ENCODE results near the gene POLR3G.
A peak's percentile ranks its signal among the peaks of the same experiment; 100 is the strongest.

POLR3G gene, protein sequence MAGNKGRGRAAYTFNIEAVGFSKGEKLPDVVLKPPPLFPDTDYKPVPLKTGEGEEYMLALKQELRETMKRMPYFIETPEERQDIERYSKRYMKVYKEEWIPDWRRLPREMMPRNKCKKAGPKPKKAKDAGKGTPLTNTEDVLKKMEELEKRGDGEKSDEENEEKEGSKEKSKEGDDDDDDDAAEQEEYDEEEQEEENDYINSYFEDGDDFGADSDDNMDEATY

GRCh38 chr5:90474235-90475107, at the start of gene POLR3G, which contains the start of gene MBLAC2:
Gene POLR3G (plus strand): TSS chr5:90474864. CDS start chr5:90485568, 10,704 bp downstream.
Gene MBLAC2 (minus strand): TSS chr5:90474771. CDS start chr5:90474292, 479 bp downstream.
- DNase-seq, result peak; percentile 67

- no peak for DNase-seq
These were observed 40.4 kb upstream of the POLR3G start for GRCh38 chr5:90434116-90434714.

- DNase-seq, result no peak
These were observed 37.0 kb upstream of the POLR3G start for GRCh38 chr5:90437663-90438062.

DNA sequence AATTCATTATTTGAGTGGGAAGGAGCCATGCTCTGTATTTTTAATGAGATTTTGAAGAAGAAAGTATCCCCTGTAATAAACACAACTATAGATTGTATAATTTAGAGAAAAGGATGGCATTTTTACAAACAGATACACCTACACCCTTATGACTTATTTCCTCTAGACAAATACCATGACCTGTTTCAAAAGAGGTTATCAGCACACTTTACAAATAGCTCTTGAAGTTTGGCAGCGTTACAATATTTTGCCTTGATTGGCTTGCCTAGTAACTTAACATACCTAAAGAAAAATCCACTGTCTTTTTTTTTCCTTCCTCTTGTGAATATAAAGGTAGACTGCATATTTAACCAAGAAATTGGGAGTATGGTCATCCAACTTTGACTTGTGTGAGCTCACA, 36.6 kb upstream of the POLR3G start:
- DNase-seq, result no peak

- DNase-seq, result no peak
These were observed 34.0 kb upstream of the POLR3G start for GRCh38 chr5:90440644-90441043.

DNA sequence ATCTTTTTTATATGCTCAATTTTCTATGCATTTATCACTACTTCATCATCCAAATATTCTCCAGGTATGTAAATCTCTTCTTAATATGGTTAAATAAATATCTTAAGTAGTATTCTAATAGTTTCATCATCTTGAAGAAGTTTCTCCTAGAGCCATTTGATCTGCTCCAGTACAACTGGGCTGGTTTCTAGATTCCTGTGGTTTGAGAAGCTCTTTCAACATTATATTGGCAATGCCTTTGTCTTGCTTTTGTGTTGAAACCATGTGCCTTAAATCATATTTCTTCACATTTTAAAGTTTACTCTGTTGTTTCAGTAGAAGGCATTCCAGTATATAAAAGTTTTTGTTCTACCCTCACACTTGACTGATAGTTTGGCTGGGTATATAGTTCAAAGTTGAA, 27.7 kb upstream of the POLR3G start:
- no peak for DNase-seq

- DNase-seq, result no peak
These were observed 13.4 kb upstream of the POLR3G start for GRCh38 chr5:90461288-90461687.

DNA sequence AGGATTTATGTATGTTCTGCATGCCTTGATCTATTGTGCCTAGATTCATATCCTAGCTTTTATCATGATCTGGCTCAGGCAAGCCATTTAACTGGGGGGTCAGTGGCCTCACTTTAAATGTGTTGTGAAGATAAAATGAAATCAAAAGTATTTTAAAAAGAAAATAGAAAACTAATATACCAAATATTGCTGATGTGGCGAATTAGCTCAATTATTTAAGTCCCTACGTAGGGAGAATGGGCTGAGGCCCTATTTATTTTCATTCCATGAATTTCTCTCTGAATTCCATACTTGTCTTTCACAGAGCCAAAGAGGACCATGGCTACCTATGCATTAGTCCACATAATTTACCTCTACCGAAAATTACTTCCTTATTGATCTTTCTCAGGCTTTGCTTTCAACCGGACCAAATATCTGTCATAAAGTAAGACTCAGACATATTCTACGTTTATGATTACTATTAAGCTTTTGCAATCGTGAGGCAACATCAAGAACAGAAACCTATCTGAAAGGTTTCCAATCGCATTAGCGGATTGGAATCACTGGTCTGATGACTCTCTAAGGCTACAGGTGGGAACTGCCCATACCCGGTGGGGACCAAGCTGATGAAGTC, 1.8 kb upstream of the POLR3G start:
- DNase-seq, result no peak

DNA sequence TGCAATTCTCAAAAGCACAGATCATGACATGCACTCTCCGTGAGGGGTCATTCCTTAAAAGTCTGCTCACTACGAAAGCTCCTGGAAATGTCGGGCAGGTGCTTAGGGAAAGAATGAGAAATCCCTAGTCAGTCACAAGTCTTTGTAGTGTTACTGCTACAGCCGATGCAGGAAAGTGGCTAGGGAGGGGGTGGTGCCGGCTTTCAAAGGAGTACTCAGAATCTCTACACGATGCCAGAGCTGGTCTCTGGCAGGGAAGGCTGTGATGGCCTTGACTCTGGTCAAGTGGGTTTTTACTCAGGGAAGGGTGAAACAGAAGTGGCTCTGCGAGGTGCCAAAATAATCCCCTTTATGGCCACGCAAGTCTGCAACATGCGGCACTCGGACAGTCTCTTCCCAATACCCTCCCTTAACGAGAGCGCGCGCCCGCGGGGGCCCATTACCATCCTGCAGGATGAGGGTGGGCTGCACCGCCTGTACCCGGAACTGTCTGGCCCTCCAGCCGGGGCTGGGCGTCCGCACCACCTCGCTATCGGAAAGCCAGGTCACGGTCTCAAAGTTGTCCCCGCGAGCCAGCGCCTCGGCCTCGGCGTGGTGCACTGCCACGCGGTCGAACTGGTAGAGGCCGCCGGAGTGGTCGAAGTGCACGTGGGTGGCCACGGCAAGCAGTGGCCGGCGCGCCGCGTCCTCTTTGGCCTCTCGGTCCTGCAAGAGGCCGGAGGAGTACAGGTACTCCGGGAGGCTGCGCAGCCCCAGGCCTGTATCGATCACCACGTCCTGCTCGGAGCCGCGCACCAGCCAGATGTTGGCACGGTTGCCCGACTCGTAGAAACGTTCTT, 1.0 kb upstream of the POLR3G start:
- DNase-seq, result no peak

GRCh38 chr5:90475436-90475980, 844 bp downstream of the POLR3G start:
- DNase-seq, result no peak

DNA sequence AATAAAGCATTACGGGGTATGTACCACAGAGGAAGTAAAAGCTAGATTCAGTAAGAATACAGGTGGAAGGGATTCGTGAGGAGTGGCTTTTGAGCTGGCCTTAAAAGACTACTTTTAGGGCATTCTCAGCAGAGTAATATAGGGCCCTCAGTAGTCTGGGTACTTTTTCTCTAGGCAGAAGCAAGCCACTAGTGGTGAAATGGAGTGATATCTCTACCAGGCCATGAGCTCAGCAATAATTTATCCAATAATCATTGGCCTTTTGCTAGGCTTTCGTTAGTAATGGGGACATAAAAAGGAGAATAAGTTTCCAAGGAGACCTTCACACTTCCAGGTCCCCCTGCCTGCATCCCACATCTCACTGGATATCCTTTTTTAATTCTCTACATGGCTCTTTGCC, 1.7 kb downstream of the POLR3G start:
- DNase-seq, result no peak

DNA sequence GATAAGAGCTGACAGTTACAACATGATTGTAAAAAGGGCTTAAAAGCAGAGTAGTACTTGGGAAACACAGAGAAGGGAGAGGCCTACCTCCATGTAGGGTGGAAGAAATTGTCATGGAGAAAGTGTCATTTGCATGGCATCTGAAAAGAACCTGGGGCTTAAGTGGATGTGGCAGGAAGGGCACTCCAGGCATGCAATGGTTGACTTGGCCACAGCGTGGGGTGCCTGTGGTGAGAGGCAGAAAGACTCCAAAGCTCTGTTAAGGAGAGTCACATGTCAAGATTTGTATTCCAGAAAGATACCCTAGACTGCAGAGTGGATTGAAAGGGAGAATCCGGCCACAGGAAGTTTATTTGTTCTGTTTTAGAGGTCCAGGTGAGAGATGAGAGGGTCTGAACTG, 2.4 kb downstream of the POLR3G start:
- no peak for DNase-seq

GRCh38 chr5:90477621-90478215, 3.1 kb downstream of the POLR3G start:
- DNase-seq, result no peak

DNA sequence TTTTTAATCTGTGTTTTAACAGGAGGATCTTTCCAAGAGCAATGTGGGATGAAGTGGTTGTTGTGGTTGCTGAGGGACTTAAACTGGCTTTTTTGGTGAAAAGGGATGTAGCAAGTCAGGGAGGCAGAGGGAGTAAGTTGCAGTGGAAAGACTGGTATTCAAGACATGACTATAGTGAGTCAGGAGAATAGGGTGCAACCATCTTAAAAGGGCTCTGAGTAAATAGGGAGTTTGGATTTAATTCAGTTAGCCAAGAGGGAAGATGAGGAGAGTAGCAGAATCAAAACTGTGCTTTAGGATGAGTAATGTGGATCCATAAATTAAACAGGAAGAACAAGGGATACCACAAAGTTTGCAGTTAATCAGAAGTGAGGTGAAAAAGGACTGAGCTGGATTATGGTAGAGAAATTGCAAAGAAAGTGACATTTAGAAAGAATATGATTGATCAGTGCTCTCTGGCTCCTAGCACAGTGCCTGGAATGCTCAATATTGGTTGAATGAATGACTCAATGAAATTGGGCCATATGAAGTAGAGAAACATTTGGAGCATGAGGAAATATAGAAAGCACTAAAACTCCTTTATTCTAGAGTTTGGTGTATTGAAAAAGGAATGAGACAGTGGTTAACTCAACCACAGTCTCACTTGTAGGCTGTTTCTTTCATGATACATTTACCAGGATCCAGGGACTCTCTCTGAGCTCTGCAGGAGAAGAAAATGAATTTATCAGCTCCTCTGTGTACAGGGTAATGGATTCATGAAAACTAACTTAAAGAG, 5.1 kb downstream of the POLR3G start:
- DNase-seq, result no peak

DNA sequence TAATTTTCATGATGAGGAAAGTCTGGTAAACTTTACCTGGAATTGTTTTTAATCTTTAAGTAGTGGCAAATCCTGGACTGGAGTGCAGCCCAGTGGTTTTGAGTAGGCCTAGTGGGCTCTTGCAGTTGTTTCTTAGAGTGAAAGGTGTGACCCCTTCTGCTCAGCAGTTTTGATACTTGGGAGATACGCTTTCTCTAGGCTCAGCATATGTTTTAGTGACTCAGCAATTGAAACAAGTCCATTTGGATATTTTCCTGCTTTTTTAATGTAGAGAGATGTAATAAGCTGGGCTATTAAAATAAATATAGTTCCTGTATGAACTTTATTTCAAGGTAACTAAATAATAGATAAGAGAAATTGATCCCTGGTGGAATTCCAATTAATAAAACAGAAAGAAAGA, 6.0 kb downstream of the POLR3G start:
- no peak for DNase-seq

- no peak for DNase-seq
These were observed 8.5 kb downstream of the POLR3G start for GRCh38 chr5:90483206-90483605.

- DNase-seq, result no peak
These were observed 9.9 kb downstream of the POLR3G start for GRCh38 chr5:90484540-90484939.

- no peak for DNase-seq
These were observed 14.1 kb downstream of the POLR3G start for GRCh38 chr5:90488791-90489190.

DNA sequence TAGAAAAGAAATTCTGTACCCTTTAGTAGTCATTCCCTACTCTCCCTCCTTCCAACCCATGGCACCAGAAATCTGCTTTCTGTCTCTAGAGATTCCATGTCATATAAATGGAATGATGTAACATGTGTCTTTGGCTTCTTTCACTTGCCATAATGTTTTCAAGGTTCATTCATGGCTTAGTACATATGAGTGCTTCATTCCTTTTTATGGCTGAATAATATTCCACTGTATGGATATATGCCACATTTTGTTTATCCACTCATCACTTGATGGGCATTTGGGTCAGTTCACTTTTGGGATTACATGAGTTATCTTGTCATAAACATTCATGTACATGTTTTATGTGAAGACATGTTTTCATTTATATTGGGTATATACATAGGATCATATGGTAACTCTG, 19.4 kb downstream of the POLR3G start:
- DNase-seq, result no peak

- DNase-seq, result no peak
These were observed 20.5 kb downstream of the POLR3G start for GRCh38 chr5:90495146-90495545.

DNA sequence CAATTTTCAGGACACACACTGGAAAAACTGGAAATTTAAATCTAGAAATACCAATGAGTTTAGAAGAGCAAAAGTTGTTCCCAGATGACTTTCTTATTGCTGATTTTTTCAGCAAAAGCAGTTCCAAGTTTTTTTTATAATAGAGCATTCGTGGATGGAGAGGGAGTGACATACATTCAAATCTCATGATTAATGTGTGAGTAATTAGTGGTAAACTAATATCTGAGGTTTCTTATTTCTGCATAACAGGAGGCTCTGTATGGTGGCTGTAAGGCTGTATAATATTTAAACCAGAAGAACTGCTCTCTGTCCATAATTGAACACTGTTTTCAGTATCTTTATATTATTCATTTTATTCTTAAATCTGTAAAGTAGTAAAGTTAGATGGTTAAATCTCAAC, 28.9 kb downstream of the POLR3G start:
- DNase-seq, result no peak

Data from NCI-H510A (cell line).